Measurements from ENCODE around the gene NTN1.

The NTN1 gene

GRCh38 chr17:9195411-9195810 lies 174.1 kb downstream of the NTN1 start:
- in situ Hi-C loops (cut with HindIII; ENCODE audit: low pct_unique_long_range_greater_than_20kb, low sequenced_read_pairs) = no loop called here
- no peak for TF ChIP-seq JUND (IDR thresholded peaks at IDR 0.05; ENCODE audit: low read depth)
- no peak for DNase-seq (ENCODE audit: low read depth in 1 of 2, low spot score in 1 of 2)

- peak; percentile 51 to 94 for DNase-seq (ENCODE audit: low read depth in 1 of 2, low spot score in 1 of 2)
- no peak for TF ChIP-seq JUND (IDR thresholded peaks at IDR 0.05; ENCODE audit: low read depth)
- in situ Hi-C loops (cut with HindIII; ENCODE audit: low pct_unique_long_range_greater_than_20kb, low sequenced_read_pairs) = no loop called here
Observed at GRCh38 chr17:9195961-9196670, 174.8 kb downstream of the NTN1 start.

GRCh38 chr17:9199571-9200551 lies 178.6 kb downstream of the NTN1 start:
- no peak for TF ChIP-seq JUND (IDR thresholded peaks at IDR 0.05; ENCODE audit: low read depth)
- no peak for DNase-seq (ENCODE audit: low read depth in 1 of 2, low spot score in 1 of 2)
- in situ Hi-C loops (cut with HindIII; ENCODE audit: low pct_unique_long_range_greater_than_20kb, low sequenced_read_pairs) = no loop called here

- DNase-seq (ENCODE audit: low read depth in 1 of 2, low spot score in 1 of 2) = no peak
- in situ Hi-C loops (cut with HindIII; ENCODE audit: low pct_unique_long_range_greater_than_20kb, low sequenced_read_pairs) = no loop called here
- TF ChIP-seq JUND (IDR thresholded peaks at IDR 0.05; ENCODE audit: low read depth) = no peak
Observed at GRCh38 chr17:9200699-9201359, 179.5 kb downstream of the NTN1 start.

GRCh38 chr17:9202532-9202931 lies 181.2 kb downstream of the NTN1 start:
- TF ChIP-seq JUND (IDR thresholded peaks at IDR 0.05; ENCODE audit: low read depth) = no peak
- no peak for DNase-seq (ENCODE audit: low read depth in 1 of 2, low spot score in 1 of 2)
- in situ Hi-C loops (cut with HindIII; ENCODE audit: low pct_unique_long_range_greater_than_20kb, low sequenced_read_pairs) = no loop called here

- no peak for TF ChIP-seq JUND (IDR thresholded peaks at IDR 0.05; ENCODE audit: low read depth)
- no peak for DNase-seq (ENCODE audit: low read depth in 1 of 2, low spot score in 1 of 2)
- in situ Hi-C loops (cut with HindIII; ENCODE audit: low pct_unique_long_range_greater_than_20kb, low sequenced_read_pairs) = no loop called here
Observed at GRCh38 chr17:9203771-9204425, 182.6 kb downstream of the NTN1 start.

GRCh38 chr17:9204637-9205329 lies 183.5 kb downstream of the NTN1 start:
- no peak for TF ChIP-seq JUND (IDR thresholded peaks at IDR 0.05; ENCODE audit: low read depth)
- no peak for DNase-seq (ENCODE audit: low read depth in 1 of 2, low spot score in 1 of 2)
- in situ Hi-C loops (cut with HindIII; ENCODE audit: low pct_unique_long_range_greater_than_20kb, low sequenced_read_pairs) = no loop called here

- DNase-seq (ENCODE audit: low read depth in 1 of 2, low spot score in 1 of 2) = peak in 1 of 2 experiments; percentile 73
- TF ChIP-seq JUND (IDR thresholded peaks at IDR 0.05; ENCODE audit: low read depth) = no peak
- in situ Hi-C loops (cut with HindIII; ENCODE audit: low pct_unique_long_range_greater_than_20kb, low sequenced_read_pairs) = no loop called here
Observed at GRCh38 chr17:9205520-9206409, 184.5 kb downstream of the NTN1 start.

- TF ChIP-seq JUND (IDR thresholded peaks at IDR 0.05; ENCODE audit: low read depth) = no peak
- DNase-seq (ENCODE audit: low read depth in 1 of 2, low spot score in 1 of 2) = no peak
- in situ Hi-C loops (cut with HindIII; ENCODE audit: low pct_unique_long_range_greater_than_20kb, low sequenced_read_pairs) = no loop called here
Observed at GRCh38 chr17:9206410-9206703, 185.0 kb downstream of the NTN1 start.

- no peak for TF ChIP-seq JUND (IDR thresholded peaks at IDR 0.05; ENCODE audit: low read depth)
- in situ Hi-C loops (cut with HindIII; ENCODE audit: low pct_unique_long_range_greater_than_20kb, low sequenced_read_pairs) = no loop called here
- peak in 1 of 2 experiments; percentile 76 for DNase-seq (ENCODE audit: low read depth in 1 of 2, low spot score in 1 of 2)
Observed at GRCh38 chr17:9206741-9207332, 185.5 kb downstream of the NTN1 start.
